H9 (cell line): Measurements from ENCODE around the gene STAU1. TPM values are rescaled to one million over a fixed set of nuclear protein-coding genes. Genes with fewer than 3 reads are reported as not detected.

Experiments
- DNase-seq: peaks from one replicate; pipeline ENCODE4 v3.0.0-alpha.2; 2017
- H2AFZ ChIP-seq: one replicate; pipeline ENCODE4 v1.6.1; 2013; ENCODE audit warnings: mild to moderate bottlenecking, low read length, control low read depth, moderate library complexity
- H2AK5ac ChIP-seq: 2 replicates; pipeline ENCODE4 v1.6.1; 2013; ENCODE audit warnings: low read length, control low read depth, mixed read lengths; ENCODE audit not compliant: insufficient read length
- H2BK120ac ChIP-seq: one replicate; pipeline ENCODE4 v1.6.1; 2013; ENCODE audit warnings: low read depth, mild to moderate bottlenecking, low read length, control low read depth, inconsistent platforms; ENCODE audit not compliant: poor library complexity, severe bottlenecking
- H2BK12ac ChIP-seq: 2 replicates; pipeline ENCODE4 v1.6.1; 2013; ENCODE audit warnings: low read length, control low read depth, mixed read lengths, low read depth; ENCODE audit not compliant: insufficient read length
- H2BK15ac ChIP-seq: 2 replicates; pipeline ENCODE4 v1.6.1; 2013; ENCODE audit warnings: low read depth, low read length, control low read depth
- H2BK20ac ChIP-seq: one replicate; pipeline ENCODE4 v1.6.1; 2013; ENCODE audit warnings: low read depth, mild to moderate bottlenecking, low read length, control low read depth, inconsistent platforms; ENCODE audit not compliant: poor library complexity, severe bottlenecking
- H2BK5ac ChIP-seq: 2 replicates; pipeline ENCODE4 v1.6.1; 2013; ENCODE audit warnings: low read length, control low read depth, mixed read lengths; ENCODE audit not compliant: insufficient read length
- H3K14ac ChIP-seq: 2 replicates; pipeline ENCODE4 v1.6.1; 2013; ENCODE audit warnings: low read length, control low read depth; ENCODE audit not compliant: insufficient read depth
- H3K18ac ChIP-seq: 2 replicates; pipeline ENCODE4 v1.6.1; 2013; ENCODE audit warnings: low read depth, mild to moderate bottlenecking, mixed read lengths, low read length, control low read depth; ENCODE audit not compliant: insufficient read length
- H3K23ac ChIP-seq: 2 replicates; pipeline ENCODE4 v1.6.1; 2013; ENCODE audit warnings: low read length, control low read depth, mixed read lengths, low read depth; ENCODE audit not compliant: insufficient read length
- H3K23me2 ChIP-seq: 2 replicates; pipeline ENCODE4 v1.6.1; 2013; ENCODE audit warnings: low read depth, mild to moderate bottlenecking, mixed read lengths, low read length, control low read depth; ENCODE audit not compliant: insufficient read length, poor library complexity, severe bottlenecking
- H3K27ac ChIP-seq: 2 replicates; pipeline ENCODE4 v1.5.1; 2013; ENCODE audit warnings: low read length, control low read depth, mixed read lengths, low read depth; ENCODE audit not compliant: insufficient read length
- H3K27me3 ChIP-seq: 2 replicates; pipeline ENCODE4 v1.6.1; 2013; ENCODE audit warnings: low read length, control low read depth, inconsistent platforms; ENCODE audit not compliant: insufficient read depth
- H3K4ac ChIP-seq: 2 replicates; pipeline ENCODE4 v1.6.1; 2013; ENCODE audit warnings: low read depth, mild to moderate bottlenecking, control low read depth, inconsistent platforms, low read length, moderate library complexity
- H3K4me1 ChIP-seq: 2 replicates; pipeline ENCODE4 v1.6.1; 2013; ENCODE audit warnings: low read length, control low read depth, inconsistent platforms; ENCODE audit not compliant: insufficient read depth
- H3K4me2 ChIP-seq: 2 replicates; pipeline ENCODE4 v1.6.1; 2013; ENCODE audit warnings: low read length, control low read depth, mixed read lengths; ENCODE audit not compliant: insufficient read length, insufficient read depth
- H3K56ac ChIP-seq: 2 replicates; pipeline ENCODE4 v1.6.1; 2013; ENCODE audit warnings: low read depth, mild to moderate bottlenecking, mixed read lengths, low read length, control low read depth; ENCODE audit not compliant: insufficient read length
- H3K79me1 ChIP-seq: 2 replicates; pipeline ENCODE4 v1.6.1; 2013; ENCODE audit warnings: low read depth, mild to moderate bottlenecking, moderate library complexity, low read length, control low read depth, inconsistent platforms; ENCODE audit not compliant: insufficient read depth, poor library complexity, severe bottlenecking
- H3K79me2 ChIP-seq: 2 replicates; pipeline ENCODE4 v1.6.1; 2013; ENCODE audit warnings: low read length, control low read depth, inconsistent platforms; ENCODE audit not compliant: insufficient read depth
- H3K9ac ChIP-seq: 2 replicates; pipeline ENCODE4 v1.6.1; 2013; ENCODE audit warnings: low read length, control low read depth, mixed read lengths; ENCODE audit not compliant: insufficient read length; ENCODE audit errors: extremely low read depth
- H3K9me3 ChIP-seq: one replicate; pipeline ENCODE4 v1.6.1; 2013; ENCODE audit warnings: low read depth, low read length, inconsistent platforms; ENCODE audit not compliant: control insufficient read depth
- H3T11ph ChIP-seq: one replicate; pipeline ENCODE4 v1.6.1; 2013; ENCODE audit warnings: mild to moderate bottlenecking, low read length, control low read depth, inconsistent platforms
- H4K20me1 ChIP-seq: one replicate; pipeline ENCODE4 v1.6.1; 2013; ENCODE audit not compliant: control insufficient read depth, insufficient read length, insufficient read depth
- H4K5ac ChIP-seq: 2 replicates; pipeline ENCODE4 v1.6.1; 2013; ENCODE audit warnings: low read depth, mild to moderate bottlenecking, mixed read lengths, low read length, control low read depth; ENCODE audit not compliant: insufficient read length
- H4K8ac ChIP-seq: replicated peaks from 2 replicates; pipeline ENCODE4 v1.6.1; 2013; ENCODE audit warnings: low read length, control low read depth, mixed read lengths, low read depth; ENCODE audit not compliant: insufficient read length
- H4K91ac ChIP-seq: 2 replicates; pipeline ENCODE4 v1.6.1; 2013; ENCODE audit warnings: low read depth, mild to moderate bottlenecking, moderate library complexity, mixed read lengths, low read length, control low read depth; ENCODE audit not compliant: insufficient read length
- H3K27ac Mint-ChIP-seq, 3 experiments: 2 replicates in 2 of 3; 3 replicates in 1 of 3; pipeline ENCODE4 v1.8.0; 2020 to 2021; ENCODE audit warnings: mixed read lengths in 3 of 3, mild to moderate bottlenecking in 1 of 3, moderate library complexity in 1 of 3
- H3K27me3 Mint-ChIP-seq: 2 replicates; pipeline ENCODE4 v1.8.0; 2021; ENCODE audit warnings: low read depth, mild to moderate bottlenecking, moderate library complexity, mixed read lengths
- H3K36me3 Mint-ChIP-seq, 3 experiments: 2 replicates in 2 of 3; 3 replicates in 1 of 3; pipeline ENCODE4 v1.8.0; 2020 to 2021; ENCODE audit warnings: low read depth in 3 of 3, mixed read lengths in 3 of 3; ENCODE audit not compliant: insufficient read depth in 1 of 3
- H3K4me1 Mint-ChIP-seq, 2 experiments: 2 replicates each; pipeline ENCODE4 v1.8.0; 2020; ENCODE audit warnings: mixed read lengths in 2 of 2
- H3K4me3 Mint-ChIP-seq, 2 experiments: 2 replicates in 1 of 2; 3 replicates in 1 of 2; pipeline ENCODE4 v1.8.0; 2020 to 2021; ENCODE audit warnings: mild to moderate bottlenecking in 2 of 2, mixed read lengths in 2 of 2, moderate library complexity in 1 of 2
- H3K9me3 Mint-ChIP-seq, 2 experiments: 2 replicates in 1 of 2; 3 replicates in 1 of 2; pipeline ENCODE4 v1.8.0; 2020; ENCODE audit warnings: mild to moderate bottlenecking in 2 of 2, mixed read lengths in 2 of 2, moderate library complexity in 1 of 2
- CTCF ChIP-seq: fragments of 200-600 bp; sonication (generic); conservative IDR thresholded peaks from 3 replicates; pipeline ENCODE4 v1.8.0; 2021; ENCODE audit warnings: antibody characterized with exemption, mild to moderate bottlenecking
- WGBS: extraction: QIAGEN DNeasy Blood & Tissue Kit; methylation state at CpG from one replicate; pipeline ENCODE4 v1.1.7; 2013; ENCODE audit warnings: missing lambda C conversion rate, low lambda C conversion rate, mixed read lengths; ENCODE audit not compliant: insufficient read length; ENCODE audit errors: extremely low coverage; 5-methylcytosine and 5-hydroxymethylcytosine counted together
- total RNA-seq: library from RNA; stranded (reverse); gene quantifications from 2 replicates; pipeline ENCODE4 v1.2.1, GENCODE V29; 2021

Gene STAU1
- total RNA-seq, 1 experiment from 2014 or later, result 106 TPM

GRCh38 chr20:49174183-49174582 lies 14.0 kb downstream of the STAU1 start:
- no peak overlapping the region for H3K14ac ChIP-seq
- no peak overlapping the region for H4K5ac ChIP-seq
- no peak for DNase-seq
- no peak overlapping the region for H3K27ac ChIP-seq
- H4K91ac ChIP-seq, result no peak overlapping the region
- no peak overlapping the region for H2BK120ac ChIP-seq
- Mint-ChIP-seq H3K4me3 (no peak overlapping the region), H3K9me3 (no peaks in the 10 kb centered on the region), H3K27me3 (no peaks in the 10 kb centered on the region), H3K27ac (no peak overlapping the region), H3K36me3 (peaks cover 16 to 34% (median 33%) of the 10 kb centered on the region in 3 experiments), H3K4me1 (peaks cover 4 to 7% of the 10 kb centered on the region in 2 experiments; a peak in 3 of 4 replicates)
- no peak overlapping the region for H3K23ac ChIP-seq
- TF ChIP-seq CTCF, result no peak
- H3K27me3 ChIP-seq, result no peaks in the 10 kb centered on the region
- H3K9me3 ChIP-seq, result no peaks in the 10 kb centered on the region
- no peak overlapping the region for H3T11ph ChIP-seq
- no peak overlapping the region for H3K18ac ChIP-seq
- no CpG with 5 or more reads among the region's 6 CpGs for WGBS
- H2BK15ac ChIP-seq, result no peak overlapping the region
- peaks cover 7% of the 10 kb centered on the region for H3K79me1 ChIP-seq
- H2BK12ac ChIP-seq, result no peak overlapping the region
- H3K9ac ChIP-seq, result no peak overlapping the region
- H2AFZ ChIP-seq, result no peak overlapping the region
- H4K8ac ChIP-seq, result no peak overlapping the region
- peaks cover 12% of the 10 kb centered on the region; the same call in 1 of the 2 replicates for H3K79me2 ChIP-seq
- H2BK20ac ChIP-seq, result no peak overlapping the region
- H3K56ac ChIP-seq, result no peak overlapping the region
- H2BK5ac ChIP-seq, result no peak overlapping the region
- H3K4ac ChIP-seq, result no peak overlapping the region
- no peak overlapping the region for H3K4me2 ChIP-seq
- no peaks in the 10 kb centered on the region for H3K4me1 ChIP-seq
- H3K23me2 ChIP-seq, result no peaks in the 10 kb centered on the region
- no peaks in the 10 kb centered on the region for H4K20me1 ChIP-seq
- no peak overlapping the region for H2AK5ac ChIP-seq
